Measurements from ENCODE around the gene MTF1. TPM values are rescaled to one million over a fixed set of nuclear protein-coding genes. Genes with fewer than 3 reads are reported as not detected.

MTF1 gene
- total RNA-seq, 1 experiment from 2014 or later: 21.2 TPM

DNA sequence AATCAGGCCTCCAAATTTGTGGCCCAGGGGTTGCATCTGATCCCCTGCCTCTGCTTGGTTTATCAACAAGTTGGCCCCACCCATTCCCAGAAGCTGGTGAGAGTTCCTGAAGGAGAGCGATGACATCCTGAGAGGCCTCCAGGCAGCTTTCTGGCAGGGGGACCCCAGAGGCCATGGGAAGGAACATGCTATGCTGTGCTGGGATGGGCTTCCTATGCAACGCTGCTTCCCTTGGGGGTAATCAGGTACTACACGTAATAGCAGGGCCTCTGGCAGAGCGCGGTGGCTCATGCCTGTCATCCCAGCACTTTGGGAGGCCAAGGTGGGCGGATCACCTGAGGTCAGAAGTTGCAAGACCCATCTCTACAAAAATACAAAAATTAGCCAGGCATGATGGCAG lies 8.4 kb upstream of the MTF1 start:
- Histone ChIP-seq H3K79me2 (ENCODE audit: insufficient read depth, low read length) (no peaks in the 10 kb centered on the region), H2AFZ (ENCODE audit: low read depth, low read length, poor library complexity, severe bottlenecking) (no peak overlapping the region), H3K9me2 (ENCODE audit: insufficient read depth) (no peaks in the 10 kb centered on the region), H4K20me1 (ENCODE audit: insufficient read depth) (no peaks in the 10 kb centered on the region), H3K9ac (ENCODE audit: low read length) (no peak overlapping the region), H3K4me1 (ENCODE audit: control insufficient read depth in 1 of 2, insufficient read depth in 2 of 2, low read length in 2 of 2) (peaks cover 2 to 20% of the 10 kb centered on the region in 2 experiments; a peak in 3 of 4 replicates), H3K9me3 (ENCODE audit: control insufficient read depth in 1 of 2, insufficient read depth in 1 of 2, low read depth in 1 of 2, low read length in 2 of 2) (no peaks in the 10 kb centered on the region), H3K4me3 (replicated peaks in 1 of 2; ENCODE audit: low read depth in 1 of 2, low read length in 2 of 2) (no peak overlapping the region), H3K27ac (ENCODE audit: low read depth, low read length) (no peak overlapping the region), H3K36me3 (ENCODE audit: control insufficient read depth in 1 of 2, insufficient read depth in 2 of 2, low read length in 2 of 2) (peaks cover 2 to 4% of the 10 kb centered on the region in 2 experiments; a peak in 1 of 4 replicates), H3K4me2 (ENCODE audit: low read length) (no peak overlapping the region), H3K27me3 (ENCODE audit: insufficient read depth, low read length) (no peaks in the 10 kb centered on the region)
- no TSS peak for BruUV-seq (replicated peaks)
- ATAC-seq (peak; percentile 70), DNase-seq (ENCODE audit: low read depth, low spot score) (no peak)
- intact Hi-C loops (cut with micrococcal nuclease): no loop called here
- POLR2A ChIA-PET: no interaction called here
- TF ChIP-seq CEBPB (IDR thresholded peaks at IDR 0.05; ENCODE audit: low read depth) (no peak), EZH2 (IDR thresholded peaks at IDR 0.05) (no peak), FOSL1 (IDR thresholded peaks at IDR 0.05; ENCODE audit: low read depth) (no peak), SP1 (IDR thresholded peaks at IDR 0.05; ENCODE audit: low read depth) (no peak), ELF1 (IDR thresholded peaks at IDR 0.05; ENCODE audit: borderline replicate concordance, low read depth) (no peak), POLR2A (IDR thresholded peaks at IDR 0.05; ENCODE audit: borderline replicate concordance, extremely low read depth, insufficient read depth, insufficient read length) (no peak)
- TF ChIP-seq, protein P1, sequence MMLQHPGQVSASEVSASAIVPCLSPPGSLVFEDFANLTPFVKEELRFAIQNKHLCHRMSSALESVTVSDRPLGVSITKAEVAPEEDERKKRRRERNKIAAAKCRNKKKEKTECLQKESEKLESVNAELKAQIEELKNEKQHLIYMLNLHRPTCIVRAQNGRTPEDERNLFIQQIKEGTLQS (IDR thresholded peaks at IDR 0.05): no peak
- TF ChIP-seq, protein P2, sequence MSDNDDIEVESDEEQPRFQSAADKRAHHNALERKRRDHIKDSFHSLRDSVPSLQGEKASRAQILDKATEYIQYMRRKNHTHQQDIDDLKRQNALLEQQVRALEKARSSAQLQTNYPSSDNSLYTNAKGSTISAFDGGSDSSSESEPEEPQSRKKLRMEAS (IDR thresholded peaks at IDR 0.05): no peak
- TF ChIP-seq, protein P3, sequence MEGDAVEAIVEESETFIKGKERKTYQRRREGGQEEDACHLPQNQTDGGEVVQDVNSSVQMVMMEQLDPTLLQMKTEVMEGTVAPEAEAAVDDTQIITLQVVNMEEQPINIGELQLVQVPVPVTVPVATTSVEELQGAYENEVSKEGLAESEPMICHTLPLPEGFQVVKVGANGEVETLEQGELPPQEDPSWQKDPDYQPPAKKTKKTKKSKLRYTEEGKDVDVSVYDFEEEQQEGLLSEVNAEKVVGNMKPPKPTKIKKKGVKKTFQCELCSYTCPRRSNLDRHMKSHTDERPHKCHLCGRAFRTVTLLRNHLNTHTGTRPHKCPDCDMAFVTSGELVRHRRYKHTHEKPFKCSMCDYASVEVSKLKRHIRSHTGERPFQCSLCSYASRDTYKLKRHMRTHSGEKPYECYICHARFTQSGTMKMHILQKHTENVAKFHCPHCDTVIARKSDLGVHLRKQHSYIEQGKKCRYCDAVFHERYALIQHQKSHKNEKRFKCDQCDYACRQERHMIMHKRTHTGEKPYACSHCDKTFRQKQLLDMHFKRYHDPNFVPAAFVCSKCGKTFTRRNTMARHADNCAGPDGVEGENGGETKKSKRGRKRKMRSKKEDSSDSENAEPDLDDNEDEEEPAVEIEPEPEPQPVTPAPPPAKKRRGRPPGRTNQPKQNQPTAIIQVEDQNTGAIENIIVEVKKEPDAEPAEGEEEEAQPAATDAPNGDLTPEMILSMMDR (IDR thresholded peaks at IDR 0.05 in 2 of 3, conservative IDR thresholded peaks at IDR 0.05 in 1 of 3; ENCODE audit: borderline replicate concordance in 1 of 3, insufficient read depth in 1 of 3, low read depth in 2 of 3, low read length in 2 of 3): peak in 1 of 3 experiments; percentile 7; a peak in 1 of 6 replicates
- CTCF ChIA-PET: no interaction called here
- RAD21 ChIA-PET (ENCODE audit: low non-redundant PET in 1 of 2, low total read pairs in 2 of 2, uncharacterized antibody in 2 of 2, unreplicated experiment in 2 of 2): interaction anchor here in 1 of 2 experiments (0.6 kb wide), 1 partner anchor 353 kb away, joined by 4 read pairs; the partner anchor contains the start of gene MEAF6
